GM10248 (cell line): Measurements from ENCODE around the gene SRC.

Source experiments
- CTCF ChIA-PET: fragments of 300-600 bp; sonication (Branson Sonifier 250); formaldehyde crosslinking; extraction: SDS; loops from one replicate; lab custom pipeline; 2021; ENCODE audit warnings: antibody characterized with exemption; lab: Yijun Ruan, JAX
- POLR2A ChIA-PET: fragments of 350-650 bp; sonication (Branson Sonifier 250); formaldehyde crosslinking; extraction: SDS; loops from one replicate; lab custom pipeline; 2020; ENCODE audit warnings: antibody characterized with exemption; lab: Yijun Ruan, JAX
- DNase-seq: peaks from one replicate; pipeline ENCODE4 v3.0.0; 2012; ENCODE audit errors: extremely low spot score
- TF ChIP-seq, protein P1 (sequence below): IDR thresholded peaks from 2 replicates; pipeline ENCODE4 v1.5.1; 2012; ENCODE audit warnings: mild to moderate bottlenecking, low read depth; ENCODE audit errors: extremely low read depth, missing control alignments, control extremely low read depth

SRC gene

DNA sequence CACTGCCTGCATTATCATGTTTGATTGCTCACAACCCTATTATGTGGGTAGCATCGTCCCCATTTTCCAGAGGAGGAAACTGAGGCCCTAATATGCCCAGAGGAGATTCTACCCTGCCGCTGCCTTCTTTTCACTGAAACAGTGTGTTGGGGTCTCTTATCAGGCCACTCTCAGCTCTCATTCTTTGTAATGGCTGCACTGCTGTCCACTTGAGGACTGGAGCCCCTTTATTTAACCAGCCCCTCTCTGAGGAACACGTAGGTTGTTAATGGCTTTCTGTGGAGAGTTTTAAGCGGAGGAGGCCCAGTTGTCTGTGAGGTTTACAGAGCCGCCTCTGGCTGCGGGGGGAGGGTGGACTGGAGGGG, 32.5 kb downstream of the SRC start:
- CTCF ChIA-PET, result interaction anchor here (2.0 kb wide), 1 partner anchor 27 kb away, joined by 7 read pairs; no protein-coding TSS in a partner anchor
- TF ChIP-seq, protein P1, sequence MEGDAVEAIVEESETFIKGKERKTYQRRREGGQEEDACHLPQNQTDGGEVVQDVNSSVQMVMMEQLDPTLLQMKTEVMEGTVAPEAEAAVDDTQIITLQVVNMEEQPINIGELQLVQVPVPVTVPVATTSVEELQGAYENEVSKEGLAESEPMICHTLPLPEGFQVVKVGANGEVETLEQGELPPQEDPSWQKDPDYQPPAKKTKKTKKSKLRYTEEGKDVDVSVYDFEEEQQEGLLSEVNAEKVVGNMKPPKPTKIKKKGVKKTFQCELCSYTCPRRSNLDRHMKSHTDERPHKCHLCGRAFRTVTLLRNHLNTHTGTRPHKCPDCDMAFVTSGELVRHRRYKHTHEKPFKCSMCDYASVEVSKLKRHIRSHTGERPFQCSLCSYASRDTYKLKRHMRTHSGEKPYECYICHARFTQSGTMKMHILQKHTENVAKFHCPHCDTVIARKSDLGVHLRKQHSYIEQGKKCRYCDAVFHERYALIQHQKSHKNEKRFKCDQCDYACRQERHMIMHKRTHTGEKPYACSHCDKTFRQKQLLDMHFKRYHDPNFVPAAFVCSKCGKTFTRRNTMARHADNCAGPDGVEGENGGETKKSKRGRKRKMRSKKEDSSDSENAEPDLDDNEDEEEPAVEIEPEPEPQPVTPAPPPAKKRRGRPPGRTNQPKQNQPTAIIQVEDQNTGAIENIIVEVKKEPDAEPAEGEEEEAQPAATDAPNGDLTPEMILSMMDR, result no peak
- POLR2A ChIA-PET, result no interaction called here
- no peak for DNase-seq

DNA sequence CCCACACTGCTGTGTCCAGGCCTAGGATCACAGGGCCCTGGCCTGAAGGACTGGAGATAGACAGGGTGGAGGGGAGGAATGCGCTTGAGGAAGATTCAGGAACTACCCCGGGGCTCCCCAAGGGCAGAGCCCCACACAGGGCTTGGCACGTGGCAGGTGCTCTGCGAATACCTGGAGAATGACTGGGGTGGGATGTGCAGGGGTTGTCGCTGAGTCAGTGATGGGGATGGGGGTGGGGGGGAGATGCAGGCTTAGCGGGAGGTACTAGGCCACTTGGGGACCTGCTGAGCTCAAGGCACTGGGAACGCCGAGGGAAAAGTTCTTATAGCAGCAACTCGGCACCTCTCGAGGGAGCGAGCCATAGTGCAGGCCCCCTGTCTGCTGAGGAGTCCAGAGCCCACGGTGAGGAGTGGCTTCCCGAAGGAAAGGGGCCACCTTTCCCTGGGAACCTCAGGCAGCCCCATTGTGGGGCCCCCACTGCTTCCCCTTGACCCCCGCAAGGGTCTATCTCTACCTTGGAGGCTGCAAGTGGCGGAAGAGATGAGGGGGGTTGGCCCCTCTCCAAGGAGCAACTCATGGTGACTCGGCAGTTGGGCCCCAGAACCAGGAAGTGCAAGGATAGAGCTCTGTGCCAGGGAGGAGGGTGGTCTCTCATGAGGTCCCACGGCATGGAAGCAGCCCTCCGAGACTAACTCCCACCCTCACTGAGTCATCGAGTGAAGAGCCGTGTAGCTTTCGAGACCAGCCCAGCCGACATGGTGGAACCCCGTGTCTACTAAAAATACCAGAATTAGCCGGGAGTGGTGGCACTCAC, 33.1 kb downstream of the SRC start:
- TF ChIP-seq, protein P1, result no peak
- POLR2A ChIA-PET, result no interaction called here
- CTCF ChIA-PET, result interaction anchor here (0.8 to 2.0 kb wide), 3 partner anchors 15 to 102 kb away, joined by 3 to 7 read pairs (median 5); no protein-coding TSS in a partner anchor
- DNase-seq, result no peak

DNA sequence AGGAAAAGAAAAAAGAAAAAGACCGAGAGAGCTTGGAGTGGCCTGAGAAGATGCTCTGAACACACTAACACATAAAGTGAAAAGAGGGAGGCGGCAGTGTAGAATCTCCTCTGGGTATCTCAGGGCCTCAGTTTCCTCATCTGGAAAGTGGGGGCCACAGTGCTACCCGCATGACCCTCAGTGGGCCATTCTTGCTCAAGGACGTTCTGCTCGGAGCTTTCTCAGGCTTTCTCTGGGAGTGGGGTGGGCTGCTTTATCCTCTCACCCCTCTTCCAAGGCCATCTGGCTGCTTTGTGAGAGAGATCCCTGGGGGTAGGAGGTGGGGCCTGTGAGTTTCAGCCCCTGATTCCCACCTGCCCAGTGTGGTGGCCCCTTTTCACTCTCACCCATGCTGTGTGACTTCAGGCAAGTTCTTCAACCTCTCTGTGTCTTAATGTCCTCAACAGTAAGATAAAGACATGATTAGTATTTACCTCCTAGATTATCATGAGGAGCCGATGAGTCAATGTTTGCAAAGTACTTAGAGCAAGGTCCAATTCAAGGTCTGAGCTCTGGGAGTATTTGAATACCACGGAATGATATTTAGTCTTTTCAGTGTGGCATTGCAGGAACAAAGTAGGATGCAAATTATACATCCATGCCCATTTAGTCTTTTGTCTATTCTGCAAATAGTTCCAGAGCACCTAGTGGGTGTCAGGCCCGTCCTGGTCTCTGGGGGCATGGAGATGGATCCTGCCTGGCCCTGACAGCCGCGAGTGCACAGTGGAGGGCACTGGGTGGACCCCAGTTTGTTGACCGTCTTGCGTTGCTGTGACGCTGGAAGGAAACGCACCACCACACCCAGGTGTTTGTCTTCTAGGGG, 34.3 kb downstream of the SRC start:
- POLR2A ChIA-PET, result interaction anchor here (0.6 kb wide), 1 partner anchor 35 kb away, joined by 3 read pairs; no protein-coding TSS in a partner anchor
- CTCF ChIA-PET, result interaction anchor here (1.0 to 5.5 kb wide), 3 partner anchors 103 to 190 kb away, joined by 3 to 116 read pairs (median 5); no protein-coding TSS in a partner anchor
- DNase-seq, result no peak
- TF ChIP-seq, protein P1, result no peak

DNA sequence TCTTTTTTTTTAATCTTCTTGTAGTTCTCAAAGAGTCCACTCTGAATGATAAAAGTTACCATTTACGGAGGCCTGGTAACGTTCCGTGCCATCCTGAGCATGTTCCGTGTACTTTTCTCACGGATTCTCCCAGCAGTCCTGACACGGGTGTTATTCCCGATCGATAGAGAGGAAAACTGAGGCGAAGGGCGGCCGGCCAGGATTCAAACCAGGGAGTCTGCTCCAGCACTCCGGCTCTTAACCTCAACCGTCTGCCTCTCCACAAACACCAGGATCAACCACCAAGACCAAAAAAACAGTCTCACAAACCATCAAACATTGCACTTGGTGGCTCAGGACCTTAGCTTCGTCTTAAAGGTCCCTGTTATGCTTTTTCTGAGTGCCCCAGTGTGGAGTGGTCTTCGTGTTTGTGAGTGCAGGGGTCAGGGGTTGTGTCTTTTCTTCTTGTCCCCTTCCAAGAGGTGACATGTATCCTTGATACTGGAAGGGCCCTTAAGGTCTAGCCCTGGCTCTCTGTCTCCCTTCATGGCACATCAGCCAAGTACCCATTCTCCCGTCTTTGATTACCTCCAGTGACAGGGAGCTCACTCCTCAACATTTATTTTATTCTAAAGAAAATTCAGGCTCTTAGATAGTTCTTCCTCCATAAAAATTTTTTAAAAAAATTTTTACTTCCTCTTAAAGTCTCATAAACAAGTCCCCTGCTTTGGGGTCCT, 35.1 kb downstream of the SRC start:
- POLR2A ChIA-PET, result no interaction called here
- no peak for DNase-seq
- CTCF ChIA-PET, result interaction anchor here (1.0 to 5.5 kb wide), 5 partner anchors 9 to 190 kb away, joined by 3 to 116 read pairs (median 8); no protein-coding TSS in a partner anchor
- TF ChIP-seq, protein P1, result no peak

DNA sequence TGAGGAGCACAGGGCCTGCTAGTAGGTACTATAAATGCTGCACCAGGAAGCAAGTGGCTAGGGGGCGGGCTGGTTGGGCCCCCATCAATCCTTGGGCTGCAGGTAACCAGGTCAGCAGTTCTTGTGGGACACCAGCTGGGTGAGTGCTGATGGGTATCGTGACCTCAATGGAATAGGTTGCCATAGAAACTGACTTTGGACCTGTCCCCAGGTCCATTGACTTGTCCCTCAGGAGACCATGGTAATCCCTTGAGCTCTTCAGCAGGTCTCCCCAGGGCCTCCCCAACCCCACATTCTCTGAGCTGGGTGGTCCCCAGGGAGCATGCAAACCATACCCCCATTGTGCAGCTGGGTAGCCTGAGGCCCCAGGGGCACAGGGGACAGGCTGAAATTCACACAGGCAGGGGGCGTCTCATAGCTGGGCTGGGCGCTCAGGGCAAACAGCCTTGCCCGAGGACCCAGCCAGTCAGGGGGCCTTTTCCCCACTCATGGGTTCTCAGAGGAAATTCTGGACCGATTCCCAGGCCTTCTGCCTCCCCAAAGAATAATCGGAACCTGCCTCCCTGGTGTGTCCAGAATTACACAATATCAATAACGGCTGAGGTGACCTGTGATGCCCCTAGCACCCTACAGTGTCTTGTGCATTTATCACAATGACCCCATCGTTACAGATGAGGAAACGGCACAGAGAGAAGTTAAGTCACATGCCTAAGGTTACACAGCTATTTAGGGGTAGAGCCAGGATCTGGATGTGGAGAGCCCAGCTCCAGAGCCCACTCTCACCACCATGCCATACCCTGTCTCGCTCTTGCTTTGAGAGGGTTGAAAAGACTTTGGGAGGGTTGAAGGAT, 35.9 kb downstream of the SRC start:
- DNase-seq, result no peak
- ChIA-PET POLR2A (no interaction called here), CTCF (interaction anchor here (1.2 to 5.5 kb wide), 5 partner anchors 10 to 113 kb away, joined by 3 to 116 read pairs (median 8); no protein-coding TSS in a partner anchor)
- TF ChIP-seq, protein P1, result no peak
